IPS DF 19.7 (cell line): ENCODE data around the gene WDR86.

Experiments used
- DNase-seq: peaks from one replicate; pipeline ENCODE4 v3.0.0-alpha.2; 2013; ENCODE audit warnings: low read depth, low spot score

WDR86 gene

GRCh38 chr7:151349507-151349853, 60.4 kb downstream of the WDR86 start:
- DNase-seq, result no peak

- no peak for DNase-seq
Observed at GRCh38 chr7:151348970-151349369, 60.9 kb downstream of the WDR86 start.

GRCh38 chr7:151347200-151347599, 62.6 kb downstream of the WDR86 start:
- DNase-seq, result no peak

GRCh38 chr7:151346470-151346769, 63.4 kb downstream of the WDR86 start:
- DNase-seq, result no peak

GRCh38 chr7:151345576-151346469, 64.0 kb downstream of the WDR86 start:
- no peak for DNase-seq

GRCh38 chr7:151343516-151343915, 66.3 kb downstream of the WDR86 start:
- DNase-seq, result no peak

GRCh38 chr7:151342811-151343210, 67.0 kb downstream of the WDR86 start:
- DNase-seq, result no peak

- DNase-seq, result no peak
Observed at GRCh38 chr7:151342102-151342646, 67.7 kb downstream of the WDR86 start.

- peak; percentile 30 for DNase-seq
Observed at GRCh38 chr7:151341357-151342101, 68.3 kb downstream of the WDR86 start, which contains the start of gene NUB1. NUB1 (plus strand) TSS chr7:151341812; CDS start chr7:151345350, 3,538 bp downstream.

- DNase-seq, result no peak
Observed at GRCh38 chr7:151340794-151341356, 69.0 kb downstream of the WDR86 start.

GRCh38 chr7:151339651-151340382, 70.0 kb downstream of the WDR86 start:
- DNase-seq, result no peak

- DNase-seq, result no peak
Observed at GRCh38 chr7:151338809-151339208, 71.0 kb downstream of the WDR86 start.

- no peak for DNase-seq
Observed at GRCh38 chr7:151337346-151337745, 72.5 kb downstream of the WDR86 start.

- no peak for DNase-seq
Observed at GRCh38 chr7:151336027-151336708, 73.7 kb downstream of the WDR86 start.

- DNase-seq, result no peak
Observed at GRCh38 chr7:151334628-151335027, 75.2 kb downstream of the WDR86 start.
